ENCODE data around the gene ALDH4A1. TPM values are rescaled to one million over a fixed set of nuclear protein-coding genes. Genes with fewer than 3 reads are reported as not detected.
"Not testable (repeated sequence)": the region's sequence is repeated elsewhere in the genome, so short reads cannot be mapped to it uniquely, and the experiment has no call there.

The ALDH4A1 gene
- polyA plus RNA-seq, 3 donors: 61.3 to 85.2 (median 64.7) TPM

- DNase-seq (ENCODE audit: low read depth in 3 of 3, low spot score in 2 of 3): no peak
Observed at GRCh38 chr1:18901147-18901951, 1.0 kb downstream of the ALDH4A1 start.

GRCh38 chr1:18900303-18900841 lies 2.0 kb downstream of the ALDH4A1 start:
- DNase-seq (ENCODE audit: low read depth in 3 of 3, low spot score in 2 of 3): no peak

GRCh38 chr1:18899363-18900049 lies 2.8 kb downstream of the ALDH4A1 start:
- no peak for DNase-seq (ENCODE audit: low read depth in 3 of 3, low spot score in 2 of 3)

- no peak for DNase-seq (ENCODE audit: low read depth in 3 of 3, low spot score in 2 of 3)
Observed at GRCh38 chr1:18898567-18898966, 3.8 kb downstream of the ALDH4A1 start.

- DNase-seq (ENCODE audit: low read depth in 3 of 3, low spot score in 2 of 3): no peak
Observed at GRCh38 chr1:18895317-18895716, 7.0 kb downstream of the ALDH4A1 start.

- no peak for DNase-seq (ENCODE audit: low read depth in 3 of 3, low spot score in 2 of 3)
Observed at GRCh38 chr1:18893120-18893519, 9.2 kb downstream of the ALDH4A1 start.

GRCh38 chr1:18891858-18892257 lies 10.5 kb downstream of the ALDH4A1 start:
- DNase-seq (ENCODE audit: low read depth in 3 of 3, low spot score in 2 of 3): not testable (repeated sequence)

- no peak for DNase-seq (ENCODE audit: low read depth in 3 of 3, low spot score in 2 of 3)
Observed at GRCh38 chr1:18891426-18891780, 11.0 kb downstream of the ALDH4A1 start.

GRCh38 chr1:18890706-18891425 lies 11.5 kb downstream of the ALDH4A1 start:
- DNase-seq (ENCODE audit: low read depth in 3 of 3, low spot score in 2 of 3): no peak

- no peak for DNase-seq (ENCODE audit: low read depth in 3 of 3, low spot score in 2 of 3)
Observed at GRCh38 chr1:18886003-18886335, 16.4 kb downstream of the ALDH4A1 start.

GRCh38 chr1:18885311-18886002 lies 16.9 kb downstream of the ALDH4A1 start:
- no peak for DNase-seq (ENCODE audit: low read depth in 3 of 3, low spot score in 2 of 3)

- DNase-seq (ENCODE audit: low read depth in 3 of 3, low spot score in 2 of 3): no peak
Observed at GRCh38 chr1:18884727-18885126, 17.6 kb downstream of the ALDH4A1 start.

- DNase-seq (ENCODE audit: low read depth in 3 of 3, low spot score in 2 of 3): no peak
Observed at GRCh38 chr1:18884419-18884717, 18.0 kb downstream of the ALDH4A1 start.

GRCh38 chr1:18883636-18884418 lies 18.5 kb downstream of the ALDH4A1 start:
- DNase-seq (ENCODE audit: low read depth in 3 of 3, low spot score in 2 of 3): no peak

GRCh38 chr1:18883079-18883478 lies 19.3 kb downstream of the ALDH4A1 start:
- no peak for DNase-seq (ENCODE audit: low read depth in 3 of 3, low spot score in 2 of 3)

- DNase-seq (ENCODE audit: low read depth in 3 of 3, low spot score in 2 of 3): no peak
Observed at GRCh38 chr1:18882486-18882885, 19.9 kb downstream of the ALDH4A1 start.

- no peak for DNase-seq (ENCODE audit: low read depth in 3 of 3, low spot score in 2 of 3)
Observed at GRCh38 chr1:18881642-18882431, 20.5 kb downstream of the ALDH4A1 start.

- DNase-seq (ENCODE audit: low read depth in 3 of 3, low spot score in 2 of 3): no peak
Observed at GRCh38 chr1:18881164-18881563, 21.2 kb downstream of the ALDH4A1 start.

- no peak for DNase-seq (ENCODE audit: low read depth in 3 of 3, low spot score in 2 of 3)
Observed at GRCh38 chr1:18880585-18880984, 21.8 kb downstream of the ALDH4A1 start.
